Loucy (cell line): ENCODE measurements around the gene SSTR3.

Experiments
- EZH2phosphoT487 ChIP-seq: fragments of 200-600 bp; IDR thresholded peaks from 2 replicates; pipeline ENCODE4 v1.6.1; 2018; ENCODE audit warnings: antibody characterized with exemption, mild to moderate bottlenecking, moderate library complexity, borderline replicate concordance
- TF ChIP-seq, protein P1 (sequence below): fragments of 200-600 bp; sonication (generic); conservative IDR thresholded peaks from 2 replicates; pipeline ENCODE4 v1.5.1; 2014; ENCODE audit warnings: mild to moderate bottlenecking, antibody characterized with exemption, low read length

DNA sequence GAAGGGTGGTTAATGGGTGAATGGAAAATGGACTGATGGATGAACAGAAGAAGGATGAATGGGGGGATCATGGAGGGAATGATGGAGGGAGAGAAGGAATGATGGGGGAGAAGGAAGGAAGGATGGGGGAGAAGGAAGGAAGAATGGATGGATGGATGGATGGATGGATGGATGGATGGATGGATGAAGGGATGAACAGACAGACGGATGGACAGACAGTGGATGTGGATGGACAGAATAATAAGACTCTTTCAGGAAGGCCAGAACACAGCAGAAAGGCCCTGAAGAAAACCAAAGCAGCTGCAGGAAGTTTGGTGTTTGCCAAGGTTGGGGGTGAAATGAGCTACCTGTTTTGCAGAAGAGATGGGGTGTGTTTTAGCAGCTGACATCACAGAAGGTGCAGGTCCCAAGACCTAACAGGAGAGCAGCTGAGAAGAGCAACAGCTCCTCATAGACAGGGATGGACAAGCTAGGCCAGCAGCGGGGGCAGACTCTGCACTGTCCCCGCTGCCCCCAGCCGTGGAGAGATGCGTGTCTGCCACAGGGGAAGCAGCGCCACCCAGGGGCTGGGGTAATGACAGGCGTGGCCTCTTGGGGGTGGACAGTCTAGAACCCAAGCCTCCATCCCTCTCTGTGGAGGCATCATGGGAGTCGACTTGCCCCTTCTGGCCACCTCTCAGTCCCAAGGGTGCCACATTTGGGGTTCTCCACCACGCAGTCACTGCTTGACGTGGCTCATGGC, 42.2 kb downstream of the SSTR3 start:
- TF ChIP-seq EZH2phosphoT487: no peak
- TF ChIP-seq, protein P1, sequence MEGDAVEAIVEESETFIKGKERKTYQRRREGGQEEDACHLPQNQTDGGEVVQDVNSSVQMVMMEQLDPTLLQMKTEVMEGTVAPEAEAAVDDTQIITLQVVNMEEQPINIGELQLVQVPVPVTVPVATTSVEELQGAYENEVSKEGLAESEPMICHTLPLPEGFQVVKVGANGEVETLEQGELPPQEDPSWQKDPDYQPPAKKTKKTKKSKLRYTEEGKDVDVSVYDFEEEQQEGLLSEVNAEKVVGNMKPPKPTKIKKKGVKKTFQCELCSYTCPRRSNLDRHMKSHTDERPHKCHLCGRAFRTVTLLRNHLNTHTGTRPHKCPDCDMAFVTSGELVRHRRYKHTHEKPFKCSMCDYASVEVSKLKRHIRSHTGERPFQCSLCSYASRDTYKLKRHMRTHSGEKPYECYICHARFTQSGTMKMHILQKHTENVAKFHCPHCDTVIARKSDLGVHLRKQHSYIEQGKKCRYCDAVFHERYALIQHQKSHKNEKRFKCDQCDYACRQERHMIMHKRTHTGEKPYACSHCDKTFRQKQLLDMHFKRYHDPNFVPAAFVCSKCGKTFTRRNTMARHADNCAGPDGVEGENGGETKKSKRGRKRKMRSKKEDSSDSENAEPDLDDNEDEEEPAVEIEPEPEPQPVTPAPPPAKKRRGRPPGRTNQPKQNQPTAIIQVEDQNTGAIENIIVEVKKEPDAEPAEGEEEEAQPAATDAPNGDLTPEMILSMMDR: peak; percentile 46
